Measurements from ENCODE around the gene FZD2.
A peak's percentile ranks its signal among the peaks of the same experiment; 100 is the strongest.
"Not testable (repeated sequence)": the region's sequence is repeated elsewhere in the genome, so short reads cannot be mapped to it uniquely, and the experiment has no call there.

The FZD2 gene

DNA sequence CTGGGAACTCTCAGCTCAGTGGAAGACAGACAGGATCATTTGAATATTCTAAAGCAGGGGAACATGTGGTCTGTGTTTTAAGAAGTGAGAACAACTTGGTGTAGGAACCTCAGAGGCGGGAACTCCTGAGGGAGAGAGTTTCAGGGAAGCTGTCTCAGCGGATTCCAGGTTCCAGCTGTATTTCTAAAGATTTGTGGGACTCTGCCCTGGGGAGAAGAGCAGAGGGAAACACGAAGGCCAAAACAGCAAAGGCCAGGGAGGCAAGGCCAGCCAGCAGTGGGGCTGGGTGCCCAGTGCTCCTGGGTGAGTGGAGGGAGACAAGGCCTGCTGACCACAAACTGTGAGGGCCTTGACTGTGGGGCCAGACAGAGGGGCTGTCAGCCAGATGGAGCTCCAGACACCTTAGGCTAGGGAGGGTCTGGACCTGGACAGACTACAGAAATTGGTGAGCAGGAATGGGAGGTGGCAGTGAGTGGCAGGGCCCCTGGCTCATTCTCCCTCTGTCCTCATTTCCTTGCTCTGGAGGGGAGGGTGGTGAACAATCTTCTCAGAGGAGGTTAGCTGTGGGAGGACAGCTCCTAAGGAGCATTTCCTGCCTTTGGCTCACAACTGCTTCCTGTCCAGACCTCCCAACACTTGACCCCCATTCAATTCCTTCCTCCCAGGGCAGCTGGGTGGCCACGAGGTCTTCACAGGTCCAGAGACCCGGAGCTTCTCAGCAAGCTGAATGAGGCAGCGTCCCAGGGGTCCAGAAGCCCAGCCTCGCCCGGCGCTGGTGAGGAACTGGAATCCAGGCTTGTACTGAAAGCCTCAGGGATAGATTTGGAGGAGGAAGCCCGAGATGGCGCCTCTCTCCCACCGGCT is 21.0 kb upstream of the FZD2 start:
- Histone ChIP-seq H3K27ac (ENCODE audit: low read depth, low read length) (no peak overlapping the region), H3K4me1 (ENCODE audit: insufficient read depth, low read length) (peaks cover 22% of the 10 kb centered on the region), H3K9me3 (ENCODE audit: insufficient read depth, low read depth, low read length) (no peaks in the 10 kb centered on the region)

DNA sequence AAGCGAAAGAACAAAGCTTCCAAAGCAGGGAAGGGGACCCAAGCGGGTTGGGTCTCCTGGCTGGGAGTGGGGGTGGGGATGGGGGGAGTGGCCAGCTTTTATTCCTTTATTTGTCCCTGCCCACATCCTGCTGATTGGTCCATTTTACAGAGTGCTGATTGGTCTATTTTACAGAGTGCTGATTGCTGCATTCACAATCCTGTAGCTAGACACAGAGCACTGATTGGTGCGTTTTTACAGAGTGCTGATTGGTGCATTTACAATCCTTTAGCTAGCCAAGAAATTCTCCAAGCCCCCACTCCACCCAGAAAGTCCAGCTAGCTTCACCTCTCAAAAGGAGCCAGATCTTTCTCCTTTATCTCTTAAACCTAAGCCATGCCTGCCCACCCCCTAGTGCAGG is 19.4 kb upstream of the FZD2 start:
- not testable (repeated sequence) for H3K4me3 ChIP-seq (ENCODE audit: low read length); H3K36me3 ChIP-seq (ENCODE audit: insufficient read depth, low read length); H3K27ac ChIP-seq (ENCODE audit: low read depth, low read length); H3K9me3 ChIP-seq (ENCODE audit: insufficient read depth, low read depth, low read length); H3K9ac ChIP-seq (ENCODE audit: low read depth, low read length)
- Histone ChIP-seq H3K4me1 (ENCODE audit: insufficient read depth, low read length) (peaks cover 36% of the 10 kb centered on the region), H3K27me3 (ENCODE audit: insufficient read depth, low read length) (peaks cover 64% of the 10 kb centered on the region)
- WGBS: 92% methylated on average over 3 of the region's 3 CpGs

More for the DNA sequence above, 21.0 kb upstream of the FZD2 start:
- WGBS: 60% methylated on average over 12 of the region's 12 CpGs
- Histone ChIP-seq H3K36me3 (ENCODE audit: insufficient read depth, low read length) (no peaks in the 10 kb centered on the region), H3K9ac (ENCODE audit: low read depth, low read length) (no peak overlapping the region), H3K27me3 (ENCODE audit: insufficient read depth, low read length) (peaks cover 49% of the 10 kb centered on the region), H3K4me3 (ENCODE audit: low read length) (no peak overlapping the region)

DNA sequence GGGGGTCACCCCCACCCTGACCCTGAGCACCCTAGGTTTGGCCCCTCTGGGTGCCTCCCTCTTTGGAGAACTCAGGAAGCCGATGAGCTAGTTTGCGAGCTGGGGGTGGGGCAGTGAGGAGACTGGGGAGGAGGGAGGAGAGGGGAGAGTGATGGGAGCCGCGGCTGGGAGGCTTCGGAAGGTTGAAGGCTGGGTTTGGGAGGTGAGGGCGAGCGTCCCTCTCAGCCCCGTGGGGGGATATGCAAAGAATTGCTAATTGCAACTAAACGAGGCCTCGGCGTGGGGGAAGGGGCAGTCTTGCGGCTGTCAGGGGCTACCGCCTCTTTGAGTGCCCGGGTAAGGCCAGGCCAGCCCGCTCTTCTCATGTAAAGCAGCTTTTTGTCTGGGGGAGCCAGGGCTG is 17.6 kb upstream of the FZD2 start:
- peak overlapping the region; percentile 20; the same call in 1 of the 2 replicates for H3K4me3 ChIP-seq (ENCODE audit: low read length)
- WGBS: 1% methylated on average over 15 of the region's 15 CpGs
- H3K9me3 ChIP-seq (ENCODE audit: insufficient read depth, low read depth, low read length): no peaks in the 10 kb centered on the region
- peaks cover 74% of the 10 kb centered on the region for H3K27me3 ChIP-seq (ENCODE audit: insufficient read depth, low read length)
- H3K9ac ChIP-seq (ENCODE audit: low read depth, low read length): no peak overlapping the region
- H3K27ac ChIP-seq (ENCODE audit: low read depth, low read length): peak overlapping the region; percentile 95
- no peaks in the 10 kb centered on the region for H3K36me3 ChIP-seq (ENCODE audit: insufficient read depth, low read length)
- H3K4me1 ChIP-seq (ENCODE audit: insufficient read depth, low read length): peaks cover 43% of the 10 kb centered on the region

DNA sequence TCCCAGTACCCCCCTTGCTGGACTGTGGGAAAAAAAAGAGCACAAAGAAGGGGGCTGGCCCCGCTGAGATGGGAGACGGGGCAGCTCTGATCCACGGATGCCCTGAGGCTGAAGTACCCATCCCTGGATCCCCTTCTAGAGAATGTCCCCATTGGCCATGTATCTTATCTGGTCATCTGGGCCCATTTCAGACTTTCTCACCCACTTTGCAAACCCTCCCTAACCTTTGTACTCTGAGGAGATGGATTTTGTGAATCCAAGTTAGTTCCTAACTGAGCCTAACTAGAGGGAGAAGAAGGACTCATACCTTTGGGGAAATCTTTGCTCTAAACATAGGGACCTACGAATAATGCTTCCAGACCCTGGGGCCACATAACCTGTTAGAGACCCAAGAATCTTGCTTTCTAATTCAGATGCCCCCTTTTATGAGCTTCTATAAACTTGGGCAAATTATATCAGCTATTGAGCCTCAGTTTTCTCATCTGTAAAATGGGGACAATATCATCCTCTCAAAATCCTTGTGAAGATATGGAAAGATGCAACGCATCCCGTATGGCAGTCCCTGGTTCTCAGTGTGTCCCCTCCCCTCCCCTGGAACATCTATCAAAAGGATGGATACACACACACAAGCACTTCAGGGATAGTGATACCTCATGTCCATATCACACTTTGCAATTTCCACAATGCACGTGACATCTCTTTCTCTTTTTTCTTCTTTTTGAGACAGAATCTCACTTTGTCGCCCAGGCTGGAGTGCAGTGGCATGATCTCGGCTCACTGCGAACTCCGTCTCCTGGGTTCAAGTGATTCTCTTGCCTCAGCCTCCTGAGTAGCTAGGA is 16.8 kb upstream of the FZD2 start:
- peak overlapping the region; percentile 95 for H3K27ac ChIP-seq (ENCODE audit: low read depth, low read length)
- 45% methylated on average over 11 of the region's 11 CpGs for WGBS
- peaks cover 48% of the 10 kb centered on the region for H3K4me1 ChIP-seq (ENCODE audit: insufficient read depth, low read length)

DNA sequence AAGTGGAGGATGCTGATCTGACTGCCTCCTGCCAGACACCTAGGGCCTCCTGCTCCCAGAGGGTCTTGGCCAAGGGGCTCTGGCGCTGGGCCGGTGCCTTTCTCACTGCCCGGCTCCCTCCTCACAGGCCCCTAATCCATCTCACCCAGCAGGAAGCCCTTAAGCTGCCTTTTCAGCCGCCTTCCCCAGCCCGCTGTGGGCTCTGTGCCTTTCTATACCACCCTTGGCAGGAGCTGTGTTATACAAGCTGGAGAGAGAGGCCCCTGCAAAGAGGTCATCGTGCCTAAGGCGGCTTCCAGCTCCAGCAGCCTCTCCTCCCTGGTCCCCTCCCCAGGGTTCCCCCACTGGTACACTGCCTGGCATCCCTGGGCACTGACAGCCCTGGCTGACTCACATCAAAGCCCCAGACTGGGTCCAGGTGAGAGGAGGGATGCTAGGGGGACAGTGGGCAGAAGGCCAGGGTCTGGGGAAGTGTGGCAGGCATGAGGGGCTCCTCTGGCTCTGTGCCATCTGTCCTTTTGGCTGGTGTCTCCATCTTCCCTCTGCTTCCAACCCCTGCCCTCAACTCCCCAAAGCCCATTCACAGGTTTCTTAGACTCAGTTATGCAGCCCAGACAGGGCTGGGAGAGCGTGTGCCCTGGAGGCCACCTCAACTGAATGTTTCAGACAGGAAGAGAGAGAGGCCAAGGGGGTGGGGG is 15.3 kb upstream of the FZD2 start:
- H3K9me3 ChIP-seq (ENCODE audit: insufficient read depth, low read depth, low read length): no peaks in the 10 kb centered on the region
- peaks cover 43% of the 10 kb centered on the region for H3K4me1 ChIP-seq (ENCODE audit: insufficient read depth, low read length)
- WGBS: 3% methylated on average over 8 of the region's 8 CpGs
- H3K36me3 ChIP-seq (ENCODE audit: insufficient read depth, low read length): no peaks in the 10 kb centered on the region
- H3K4me3 ChIP-seq (ENCODE audit: low read length): peak overlapping the region; percentile 19
- no peak overlapping the region for H3K9ac ChIP-seq (ENCODE audit: low read depth, low read length)
- H3K27ac ChIP-seq (ENCODE audit: low read depth, low read length): peak overlapping the region; percentile 76
- peaks cover 82% of the 10 kb centered on the region for H3K27me3 ChIP-seq (ENCODE audit: insufficient read depth, low read length)

More for the DNA sequence above, 16.8 kb upstream of the FZD2 start:
- Histone ChIP-seq H3K9ac (ENCODE audit: low read depth, low read length) (no peak overlapping the region), H3K27me3 (ENCODE audit: insufficient read depth, low read length) (peaks cover 81% of the 10 kb centered on the region), H3K4me3 (ENCODE audit: low read length) (peak overlapping the region; percentile 14; the same call in 1 of the 2 replicates), H3K9me3 (ENCODE audit: insufficient read depth, low read depth, low read length) (no peaks in the 10 kb centered on the region), H3K36me3 (ENCODE audit: insufficient read depth, low read length) (no peaks in the 10 kb centered on the region)

DNA sequence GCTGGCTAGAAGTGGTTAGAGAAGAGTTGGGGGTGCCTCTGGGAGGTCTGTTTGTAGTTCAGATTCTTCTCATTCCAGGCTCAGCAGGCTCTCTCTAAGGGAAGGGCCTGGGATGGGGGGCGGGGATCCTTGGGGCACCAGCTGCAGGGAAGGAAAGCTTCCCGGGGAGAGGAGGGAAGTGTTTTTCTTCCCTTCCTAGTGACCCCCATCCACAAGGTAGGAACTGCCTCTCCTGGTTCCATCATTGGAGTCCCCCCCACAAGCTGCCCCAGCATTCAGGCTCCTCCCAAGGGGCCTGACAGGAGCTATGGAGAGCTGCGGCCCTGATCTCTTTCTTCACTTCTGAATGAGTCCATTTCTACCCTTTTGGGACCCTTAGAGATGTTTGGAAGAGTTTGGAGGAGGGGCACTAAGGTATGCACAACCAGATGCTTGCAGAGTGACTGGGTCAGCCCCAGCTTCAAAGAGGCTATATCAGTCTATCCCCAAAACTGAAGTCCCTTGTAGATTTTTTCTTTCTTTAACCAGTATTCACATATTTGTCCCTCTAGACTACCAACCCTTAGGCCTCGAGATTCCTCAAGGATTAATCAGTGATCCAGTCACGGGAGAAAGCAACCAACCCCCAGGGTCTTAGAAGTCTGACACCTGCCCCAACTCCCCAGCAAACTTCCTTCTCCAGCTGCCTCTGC is 13.9 kb upstream of the FZD2 start:
- Histone ChIP-seq H3K4me3 (ENCODE audit: low read length) (peak overlapping the region; percentile 41), H3K4me1 (ENCODE audit: insufficient read depth, low read length) (peaks cover 54% of the 10 kb centered on the region), H3K27ac (ENCODE audit: low read depth, low read length) (peak overlapping the region; percentile 91), H3K9me3 (ENCODE audit: insufficient read depth, low read depth, low read length) (no peaks in the 10 kb centered on the region), H3K36me3 (ENCODE audit: insufficient read depth, low read length) (no peaks in the 10 kb centered on the region), H3K9ac (ENCODE audit: low read depth, low read length) (peak overlapping the region; percentile 53; the same call in 1 of the 2 replicates), H3K27me3 (ENCODE audit: insufficient read depth, low read length) (peaks cover 74% of the 10 kb centered on the region)
- 3% methylated on average over 3 of the region's 5 CpGs for WGBS

DNA sequence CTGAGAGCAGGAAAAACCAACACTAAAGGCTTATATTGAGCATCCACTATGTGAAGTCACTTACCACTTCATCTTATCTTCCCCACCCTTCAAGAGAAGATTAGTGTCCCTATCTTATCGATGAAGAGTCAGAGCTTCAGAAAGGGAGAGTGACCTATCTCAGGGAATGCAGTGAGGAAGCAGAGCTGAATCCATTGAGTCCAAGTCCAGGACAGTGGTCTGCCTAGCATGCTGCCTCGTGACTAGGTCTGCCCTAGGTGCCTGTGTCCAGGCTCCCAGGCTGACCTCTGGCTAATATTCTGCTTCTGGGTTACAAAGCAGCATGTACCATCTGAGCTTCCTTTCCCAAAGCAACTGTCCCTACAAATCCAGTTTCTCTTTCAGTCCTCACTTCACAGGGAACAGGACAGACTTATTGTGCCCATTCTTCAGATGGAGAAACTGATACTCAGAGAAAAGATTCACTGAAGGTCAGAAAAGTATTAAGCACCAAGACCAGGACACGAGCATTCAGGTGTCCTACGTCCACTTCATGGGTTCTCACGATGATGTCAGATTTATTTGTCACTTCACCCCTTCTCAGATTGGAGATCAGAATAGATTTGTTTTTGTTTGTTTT is 13.3 kb upstream of the FZD2 start:
- peak overlapping the region; percentile 41 for H3K4me3 ChIP-seq (ENCODE audit: low read length)
- WGBS: 55% methylated on average over 5 of the region's 5 CpGs
- peak overlapping the region; percentile 53; the same call in 1 of the 2 replicates for H3K9ac ChIP-seq (ENCODE audit: low read depth, low read length)
- H3K4me1 ChIP-seq (ENCODE audit: insufficient read depth, low read length): peaks cover 59% of the 10 kb centered on the region
- H3K9me3 ChIP-seq (ENCODE audit: insufficient read depth, low read depth, low read length): no peaks in the 10 kb centered on the region
- H3K36me3 ChIP-seq (ENCODE audit: insufficient read depth, low read length): no peaks in the 10 kb centered on the region
- H3K27me3 ChIP-seq (ENCODE audit: insufficient read depth, low read length): peaks cover 69% of the 10 kb centered on the region
- peak overlapping the region; percentile 91 for H3K27ac ChIP-seq (ENCODE audit: low read depth, low read length)

DNA sequence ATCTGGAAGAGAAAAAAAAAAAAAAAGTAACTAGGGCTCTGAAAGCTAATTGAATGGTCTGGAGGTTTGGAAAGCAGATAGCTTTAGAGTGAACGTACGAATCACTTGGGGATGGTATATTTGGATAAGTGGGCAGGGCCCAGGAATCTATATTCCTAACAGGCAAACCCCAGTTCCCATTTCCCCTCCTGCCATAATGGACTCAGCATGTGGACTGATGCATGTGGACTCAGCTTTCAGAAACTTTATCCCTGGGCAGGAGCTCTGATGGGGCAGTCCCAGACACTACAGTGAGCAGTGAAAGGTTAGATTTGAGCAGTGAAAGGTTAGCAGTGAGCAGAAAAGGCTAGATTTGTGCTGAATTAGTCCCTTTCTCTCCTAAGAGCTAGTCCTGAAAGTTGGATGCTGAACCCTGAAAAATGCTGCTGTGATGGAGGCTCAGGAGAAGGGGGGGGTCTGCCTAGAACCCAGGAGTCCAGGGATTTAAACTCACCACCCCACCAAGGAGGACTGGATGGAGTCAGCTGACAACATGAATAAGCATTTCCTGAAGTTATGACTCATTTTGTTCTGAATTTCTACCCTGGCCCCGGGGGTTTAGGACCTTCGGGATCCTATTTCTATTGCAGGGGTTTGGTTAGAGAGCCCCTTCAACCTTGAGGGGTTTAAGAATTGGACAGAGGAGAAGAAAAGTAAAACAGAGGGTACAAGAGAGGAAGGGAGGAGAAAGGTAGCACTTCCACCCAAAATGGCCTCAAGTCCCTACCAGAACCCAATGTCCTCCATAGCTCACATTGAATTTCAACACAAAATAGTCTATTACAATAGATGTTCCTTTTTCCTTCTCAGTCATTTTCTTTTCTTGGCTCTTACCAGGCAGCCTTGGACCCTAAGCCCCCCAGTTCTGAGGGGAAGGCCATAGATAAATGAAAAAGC is 10.3 kb upstream of the FZD2 start:
- 58% methylated on average over 4 of the region's 4 CpGs for WGBS
- peaks cover 64% of the 10 kb centered on the region for H3K27me3 ChIP-seq (ENCODE audit: insufficient read depth, low read length)

DNA sequence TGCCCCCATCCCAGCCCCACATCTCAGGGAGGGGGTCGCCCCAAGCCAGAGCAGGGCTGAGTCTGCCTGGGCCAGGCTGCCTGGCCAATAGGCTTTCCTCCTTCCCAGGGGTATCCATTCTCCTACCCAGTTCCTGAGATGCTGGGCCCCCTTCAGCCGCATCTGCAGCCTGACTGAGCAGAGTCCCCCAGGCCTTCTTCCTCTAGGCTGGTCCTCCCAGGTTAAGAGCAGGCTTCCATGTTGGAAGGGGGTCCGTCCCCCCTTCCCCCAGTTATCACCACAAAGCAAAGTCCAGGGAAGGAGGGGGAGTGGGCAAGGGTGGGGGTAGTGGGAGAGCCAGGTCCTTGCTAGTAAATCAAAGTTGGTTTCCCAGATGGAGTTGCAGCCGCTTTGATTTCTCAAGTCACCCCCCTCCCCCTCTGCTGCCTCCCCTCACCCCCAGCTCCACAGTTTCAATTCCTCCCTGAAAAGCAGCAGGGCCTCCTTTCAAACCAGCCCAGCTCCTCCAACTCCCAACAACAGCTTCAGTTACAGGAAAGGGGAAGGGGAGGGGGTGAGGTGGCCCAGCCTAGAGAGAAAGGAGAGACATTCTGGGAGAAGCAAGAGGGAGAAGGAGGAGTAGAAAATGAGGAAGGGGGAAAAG is 9.5 kb upstream of the FZD2 start:
- WGBS: 47% methylated on average over 3 of the region's 4 CpGs
- Histone ChIP-seq H3K9ac (ENCODE audit: low read depth, low read length) (peak overlapping the region; percentile 34; the same call in 1 of the 2 replicates), H3K27ac (ENCODE audit: low read depth, low read length) (peak overlapping the region; percentile 82), H3K36me3 (ENCODE audit: insufficient read depth, low read length) (no peaks in the 10 kb centered on the region), H3K4me3 (ENCODE audit: low read length) (peak overlapping the region; percentile 23; the same call in 1 of the 2 replicates), H3K27me3 (ENCODE audit: insufficient read depth, low read length) (peaks cover 64% of the 10 kb centered on the region), H3K9me3 (ENCODE audit: insufficient read depth, low read depth, low read length) (no peaks in the 10 kb centered on the region), H3K4me1 (ENCODE audit: insufficient read depth, low read length) (peaks cover 55% of the 10 kb centered on the region)

More for the DNA sequence above, 10.3 kb upstream of the FZD2 start:
- Histone ChIP-seq H3K9ac (ENCODE audit: low read depth, low read length) (peak overlapping the region; percentile 34; the same call in 1 of the 2 replicates), H3K27ac (ENCODE audit: low read depth, low read length) (peak overlapping the region; percentile 82), H3K4me3 (ENCODE audit: low read length) (no peak overlapping the region), H3K9me3 (ENCODE audit: insufficient read depth, low read depth, low read length) (no peaks in the 10 kb centered on the region), H3K4me1 (ENCODE audit: insufficient read depth, low read length) (peaks cover 61% of the 10 kb centered on the region), H3K36me3 (ENCODE audit: insufficient read depth, low read length) (no peaks in the 10 kb centered on the region)
